NAMALWA (cell line): Measurements from ENCODE around the gene AMZ1.

Source experiments
- DNase-seq: peaks from one replicate; pipeline ENCODE4 v3.0.0-alpha.2; 2015; ENCODE audit warnings: low spot score

AMZ1 gene

GRCh38 chr7:2687881-2688318, at the start of gene AMZ1:
TSS of gene AMZ1 (plus strand) at chr7:2688202. CDS start at chr7:2700452, 12,250 bp downstream.
- DNase-seq = no peak

DNA sequence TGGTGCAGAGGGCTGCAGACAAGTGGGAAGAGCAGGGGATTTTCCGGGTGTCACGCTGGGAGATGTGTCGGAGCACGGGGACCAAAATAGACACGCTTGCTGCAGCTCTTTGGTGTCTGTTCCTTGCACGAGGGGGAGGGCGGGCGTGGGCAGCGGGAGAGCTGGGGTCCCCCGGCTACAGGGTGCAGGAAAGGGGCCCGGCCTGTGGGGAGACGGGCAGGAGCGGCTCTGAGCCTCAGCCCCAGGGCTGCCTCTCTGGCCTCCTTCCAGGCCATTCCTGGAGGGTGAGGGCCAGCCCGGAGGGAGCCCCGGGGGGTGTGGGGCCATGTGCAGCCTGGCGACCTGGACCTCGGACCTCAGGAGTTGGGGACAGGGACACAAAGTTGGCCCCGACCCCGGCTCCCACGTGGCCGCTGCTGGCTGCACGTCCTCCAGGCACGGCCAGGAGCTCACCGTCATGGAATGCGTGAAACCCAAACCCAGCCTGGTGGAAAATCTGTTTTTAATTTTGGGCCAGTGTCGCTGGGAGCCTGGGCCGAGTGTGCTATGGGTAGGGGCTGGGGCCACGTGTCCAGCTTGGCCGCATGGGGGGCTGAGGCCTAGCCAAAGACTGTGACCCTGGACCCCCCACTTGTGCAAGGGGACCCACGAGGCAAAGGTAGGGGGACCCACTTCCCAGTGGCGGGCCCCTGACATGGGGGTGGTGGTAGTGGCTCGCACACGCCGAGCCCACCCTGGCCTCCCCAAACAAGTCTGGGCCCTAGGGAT, 49.6 kb upstream of the AMZ1 start:
- DNase-seq = no peak

DNA sequence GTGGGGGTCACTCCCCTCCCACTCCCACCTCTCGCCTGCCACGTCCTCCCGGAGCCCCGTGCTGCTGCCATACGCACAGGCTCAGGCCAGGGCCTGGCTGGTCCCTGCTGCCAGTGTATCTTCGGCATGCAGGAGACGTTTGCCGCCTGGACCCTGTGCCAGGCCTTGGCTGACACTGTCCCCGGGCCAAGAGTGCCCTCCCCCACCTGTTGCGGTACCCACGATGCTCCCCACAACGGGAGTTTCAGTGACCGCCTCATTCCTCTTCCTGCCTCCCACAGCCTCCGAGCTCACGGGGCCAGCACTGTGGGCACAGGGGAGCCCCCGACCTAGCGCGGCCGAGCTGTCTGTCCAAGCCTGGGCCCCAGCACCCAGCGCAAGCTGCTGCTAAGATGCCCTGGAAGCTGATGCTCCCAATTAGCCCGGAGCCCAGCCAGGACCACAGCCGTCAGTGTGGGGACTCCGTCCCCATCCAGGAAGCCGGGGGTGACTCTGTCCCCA, 48.8 kb upstream of the AMZ1 start:
- no peak for DNase-seq

GRCh38 chr7:2639695-2640481, 48.1 kb upstream of the AMZ1 start:
- DNase-seq = no peak

- no peak for DNase-seq
Observed at GRCh38 chr7:2640482-2640830, 47.5 kb upstream of the AMZ1 start.

GRCh38 chr7:2640846-2641316, 47.1 kb upstream of the AMZ1 start:
- peak; percentile 49 for DNase-seq

DNA sequence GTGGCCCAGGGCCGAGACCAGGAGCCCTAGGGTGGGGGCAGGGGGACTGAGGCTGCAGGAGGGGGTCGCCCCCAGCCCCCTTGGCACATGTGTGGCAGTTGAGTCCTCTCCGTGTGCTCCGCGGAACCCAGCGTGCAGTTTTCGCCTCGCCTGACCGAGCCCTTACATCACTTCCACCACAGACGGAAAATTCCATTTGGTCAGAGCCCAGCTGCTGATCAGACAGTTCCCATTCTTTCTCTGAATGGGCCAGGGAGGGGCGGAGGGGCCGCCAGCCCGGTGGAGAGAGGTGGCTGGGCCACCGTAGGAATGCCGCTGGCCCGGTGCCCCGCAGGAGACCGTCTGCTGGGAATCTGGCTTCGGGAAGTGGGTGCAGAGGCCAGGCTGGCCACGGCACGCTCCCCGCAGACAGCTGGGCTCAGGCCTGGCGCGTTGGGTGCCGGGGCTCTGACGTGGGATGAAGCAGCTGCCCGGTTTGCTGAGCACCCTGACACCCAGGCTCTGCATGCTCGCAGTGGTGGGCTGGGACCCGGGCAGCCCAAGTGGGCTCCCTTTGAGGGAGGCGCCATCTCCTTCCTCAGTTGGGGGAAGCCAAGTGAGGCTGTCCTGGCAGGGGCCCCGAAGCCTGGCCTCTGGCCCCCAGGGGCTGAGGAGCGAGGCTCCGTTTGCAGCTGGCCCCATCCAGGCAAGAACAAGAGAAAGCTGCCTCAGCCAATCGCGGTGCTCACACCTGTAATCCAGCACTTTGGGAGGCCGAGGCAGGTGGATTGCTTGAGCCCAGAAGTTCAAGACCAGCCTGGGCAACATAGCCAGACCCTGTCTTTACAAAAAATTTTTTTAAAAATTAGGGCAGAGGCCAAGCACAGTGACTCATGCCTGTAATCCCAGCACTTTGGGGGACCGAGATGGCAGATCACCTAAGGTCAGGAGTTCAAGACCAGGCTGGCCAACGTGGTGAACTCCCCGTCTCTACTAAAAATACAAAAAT, 46.3 kb upstream of the AMZ1 start:
- peak; percentile 98 for DNase-seq

- peak; percentile 88 for DNase-seq
Observed at GRCh38 chr7:2643386-2644219, 44.4 kb upstream of the AMZ1 start.

DNA sequence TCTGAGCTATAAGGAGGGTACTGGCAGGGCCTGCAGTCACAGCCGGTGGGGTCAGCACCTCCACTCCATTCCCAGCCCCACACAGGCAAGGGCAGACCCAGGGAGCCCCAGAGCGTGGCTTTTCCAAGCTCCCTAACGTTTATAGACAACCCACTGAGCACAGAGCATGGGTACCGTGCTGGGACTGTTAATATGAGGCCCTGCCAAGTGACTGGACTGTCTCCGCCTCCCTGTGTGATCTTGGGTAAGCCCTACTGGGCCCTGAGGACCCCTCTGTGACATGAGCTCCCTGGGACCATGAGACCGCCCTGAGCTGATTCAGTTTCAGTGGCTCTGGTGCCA, 43.8 kb upstream of the AMZ1 start:
- no peak for DNase-seq

DNA sequence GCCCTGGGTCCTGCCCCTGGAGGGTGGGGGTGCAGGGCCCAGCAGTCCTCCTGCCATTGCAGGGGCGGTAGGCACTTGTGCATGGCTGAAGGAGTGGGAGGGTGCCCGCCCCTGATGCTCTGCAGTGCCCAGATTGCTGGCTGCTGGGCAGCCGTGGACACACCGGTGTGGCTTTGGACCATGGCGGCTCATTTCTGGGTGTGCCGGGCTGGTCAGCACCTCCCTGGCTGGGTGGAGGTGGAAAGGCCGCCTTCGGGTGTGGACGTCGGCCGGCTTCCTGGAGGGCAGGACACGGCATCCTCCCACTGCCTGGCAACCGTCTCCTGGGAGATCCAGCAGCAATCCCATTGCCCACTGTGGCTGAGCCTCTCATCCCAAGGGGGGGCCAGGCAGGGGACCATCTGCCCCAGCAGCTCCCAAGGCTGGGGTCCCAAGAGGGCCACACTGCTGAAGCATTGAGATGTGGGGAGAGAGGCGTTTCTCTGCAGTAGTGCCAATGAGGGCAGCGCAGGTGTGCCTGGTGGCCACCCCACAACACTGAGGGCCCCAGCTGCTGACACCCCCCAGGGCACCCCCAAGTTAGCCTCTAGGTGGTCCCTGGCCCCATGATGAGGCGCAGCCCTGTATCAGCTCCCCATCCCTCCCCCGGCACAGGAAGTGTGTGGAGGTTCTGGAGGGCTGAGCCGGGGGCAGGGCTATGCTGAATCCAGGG, 43.3 kb upstream of the AMZ1 start:
- DNase-seq = no peak

DNA sequence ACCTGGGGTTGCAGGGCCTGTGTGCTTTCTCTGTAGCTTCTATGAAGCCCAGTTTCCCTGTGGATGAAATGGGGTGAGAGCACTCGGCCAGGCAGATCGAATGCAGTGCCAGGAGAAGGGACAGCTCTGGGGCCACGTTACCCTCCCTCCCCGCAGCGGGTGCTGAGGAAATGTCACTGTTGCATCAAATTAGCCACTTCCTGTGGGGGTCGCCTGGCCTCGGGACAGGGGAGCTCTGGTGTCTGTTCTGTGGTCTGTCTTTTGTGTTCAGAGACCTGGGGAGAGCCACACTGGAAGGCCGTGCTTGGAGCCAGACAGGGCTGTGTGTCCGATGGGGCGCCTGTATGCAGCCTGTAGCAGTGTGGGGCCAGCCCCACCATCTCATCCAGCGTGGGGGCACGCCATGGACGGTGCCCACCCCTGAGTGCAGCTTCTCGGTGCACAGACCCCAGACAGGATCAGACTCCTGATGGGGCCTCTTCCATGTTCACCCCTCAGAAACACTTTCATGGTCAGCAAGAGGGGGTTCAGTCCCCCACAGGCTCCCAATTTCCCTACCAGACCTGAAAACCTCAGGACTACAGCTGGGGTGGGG, 42.6 kb upstream of the AMZ1 start:
- DNase-seq = peak; percentile 84

DNA sequence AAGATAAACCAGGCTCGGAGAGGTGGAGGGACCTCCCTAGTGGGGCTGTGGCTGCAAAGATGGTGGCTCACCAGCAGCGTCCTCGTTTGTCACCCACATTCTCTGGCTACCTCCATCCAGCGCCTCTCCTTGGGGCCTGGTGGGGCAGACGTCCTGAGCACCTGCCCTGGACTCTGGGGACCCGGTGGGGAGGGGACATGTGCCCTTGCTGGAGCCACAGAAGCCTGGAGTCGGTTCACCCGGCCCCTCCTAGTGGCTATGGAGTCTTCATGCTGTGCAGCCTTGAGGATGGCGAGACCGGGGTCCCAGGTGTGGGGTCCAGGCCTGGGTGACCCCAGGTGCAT, 41.7 kb upstream of the AMZ1 start:
- no peak for DNase-seq

DNA sequence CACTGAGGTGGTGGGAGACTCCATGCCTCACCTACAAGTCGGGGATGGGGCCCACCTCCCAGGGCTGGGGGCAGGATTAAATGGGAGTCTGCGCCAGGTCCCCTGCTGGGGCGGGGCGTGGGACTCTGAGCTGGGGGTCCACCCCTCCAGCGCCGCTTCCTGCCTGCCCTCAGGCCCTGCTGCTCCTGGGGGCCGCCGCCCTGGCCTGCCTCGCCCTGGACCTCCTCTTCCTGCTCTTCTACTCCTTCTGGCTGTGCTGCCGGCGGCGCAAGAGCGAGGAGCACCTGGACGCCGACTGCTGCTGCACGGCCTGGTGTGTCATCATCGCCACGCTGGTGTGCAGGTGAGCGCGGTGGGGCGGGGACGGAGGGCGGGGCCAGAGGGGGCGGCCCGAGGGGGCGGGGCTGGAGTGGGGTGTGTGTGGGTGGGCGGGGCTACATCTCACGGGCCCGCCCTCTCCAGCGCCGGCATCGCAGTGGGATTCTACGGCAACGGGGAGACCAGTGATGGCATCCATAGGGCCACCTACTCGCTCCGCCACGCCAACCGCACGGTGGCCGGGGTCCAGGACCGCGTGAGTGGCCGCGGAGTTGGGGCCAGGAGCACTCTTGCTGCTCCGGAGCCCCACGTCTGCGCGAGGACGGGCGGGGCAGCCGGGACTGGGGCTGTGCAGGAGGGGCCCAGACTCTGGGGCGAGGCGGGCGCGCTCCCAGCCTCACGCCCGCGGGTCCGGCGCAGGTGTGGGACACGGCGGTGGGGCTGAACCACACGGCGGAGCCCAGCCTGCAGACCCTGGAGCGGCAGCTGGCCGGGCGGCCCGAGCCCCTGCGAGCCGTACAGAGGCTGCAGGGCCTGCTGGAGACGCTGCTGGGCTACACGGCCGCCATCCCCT, 41.1 kb upstream of the AMZ1 start:
- no peak for DNase-seq

DNA sequence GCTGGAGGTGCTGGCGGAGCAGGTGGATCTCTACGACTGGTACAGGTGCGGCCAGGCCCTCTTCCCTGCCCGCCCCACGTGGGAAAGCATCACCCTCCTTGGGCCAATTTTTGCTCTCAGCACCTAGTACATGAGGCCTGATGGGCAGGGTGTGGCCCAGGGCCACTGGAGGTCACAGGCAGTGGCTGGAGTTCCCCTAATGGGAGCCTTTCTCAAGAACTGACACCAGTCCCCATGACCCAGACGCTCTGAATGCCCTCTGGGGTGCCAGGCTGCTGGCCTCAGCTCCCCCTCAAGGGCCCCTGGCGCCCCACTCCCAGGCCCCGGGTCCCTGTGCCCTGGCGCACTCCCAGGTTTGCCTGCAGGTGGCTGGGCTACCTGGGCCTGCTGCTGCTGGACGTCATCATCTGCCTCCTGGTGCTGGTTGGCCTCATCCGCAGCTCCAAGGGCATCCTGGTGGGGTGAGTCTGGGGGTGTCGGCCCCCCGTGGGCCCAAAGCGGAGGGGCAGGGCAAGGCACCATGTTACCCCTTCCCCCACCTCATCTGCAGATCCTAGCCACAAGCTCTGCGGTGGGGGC, 40.3 kb upstream of the AMZ1 start:
- no peak for DNase-seq

GRCh38 chr7:2649139-2649838, 38.7 kb upstream of the AMZ1 start:
- no peak for DNase-seq

- no peak for DNase-seq
Observed at GRCh38 chr7:2649991-2650390, 38.0 kb upstream of the AMZ1 start.

DNA sequence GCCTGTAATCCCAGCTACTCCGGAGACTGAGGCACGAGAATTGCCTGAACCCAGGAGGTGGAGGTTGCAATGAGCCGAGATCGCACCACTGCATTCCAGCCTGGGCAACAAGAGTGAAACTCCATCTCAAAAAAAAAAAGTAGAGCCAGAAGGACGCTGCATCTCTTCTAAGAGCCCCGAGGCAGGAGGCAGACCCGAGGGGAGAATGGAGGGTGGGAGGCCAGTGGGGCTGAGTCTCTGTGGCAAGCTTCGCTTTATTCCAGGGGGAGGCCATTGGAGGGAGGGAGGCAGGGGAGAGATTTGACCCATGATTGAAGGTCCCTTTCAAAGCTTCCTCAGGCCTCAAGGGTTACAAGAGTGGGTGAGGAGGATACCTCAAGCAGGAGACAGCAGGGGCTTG, 37.6 kb upstream of the AMZ1 start:
- DNase-seq = no peak

DNA sequence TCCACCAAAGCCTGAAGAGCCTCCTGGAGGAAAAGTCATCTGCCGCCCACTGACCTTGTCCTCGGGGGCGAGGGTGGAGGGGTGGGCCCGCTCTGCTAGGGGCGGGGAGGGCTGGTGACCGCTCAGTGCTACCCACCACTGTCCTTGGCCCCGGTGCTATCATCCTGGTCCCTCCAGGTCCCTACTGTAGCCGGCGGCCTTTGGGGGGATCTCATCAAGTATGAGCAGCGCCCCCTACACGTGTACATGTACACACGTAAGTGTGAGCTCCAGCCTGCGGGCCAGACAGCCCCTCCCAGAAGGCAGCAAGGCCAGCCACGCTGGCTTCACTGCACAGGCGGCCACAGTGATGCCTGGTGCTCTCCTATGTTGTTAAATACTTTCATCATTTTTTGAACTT, 36.7 kb upstream of the AMZ1 start:
- DNase-seq = peak; percentile 79
